ENCODE measurements around the gene SLC7A4.

The SLC7A4 gene

DNA sequence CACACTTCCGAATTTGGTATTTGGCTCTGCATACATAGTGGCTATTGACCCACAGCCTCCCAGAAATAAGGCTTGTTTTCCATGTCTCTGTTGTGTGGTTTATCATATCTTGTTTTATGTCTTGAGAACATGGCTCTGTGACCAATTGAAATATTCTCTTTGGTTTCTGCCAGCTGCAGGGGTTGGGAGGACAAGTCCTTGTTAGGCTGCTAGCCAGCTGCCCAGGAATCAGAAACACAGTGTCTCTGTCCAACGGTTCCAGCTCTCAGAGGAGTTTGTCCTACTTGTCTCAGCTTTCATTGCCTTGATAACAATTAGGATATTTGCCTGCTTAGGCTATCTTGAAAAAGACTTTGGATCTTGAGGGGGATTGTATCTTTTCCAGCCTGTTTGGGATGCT lies 6.0 kb upstream of the SLC7A4 start:
- DNase-seq, result no peak

DNA sequence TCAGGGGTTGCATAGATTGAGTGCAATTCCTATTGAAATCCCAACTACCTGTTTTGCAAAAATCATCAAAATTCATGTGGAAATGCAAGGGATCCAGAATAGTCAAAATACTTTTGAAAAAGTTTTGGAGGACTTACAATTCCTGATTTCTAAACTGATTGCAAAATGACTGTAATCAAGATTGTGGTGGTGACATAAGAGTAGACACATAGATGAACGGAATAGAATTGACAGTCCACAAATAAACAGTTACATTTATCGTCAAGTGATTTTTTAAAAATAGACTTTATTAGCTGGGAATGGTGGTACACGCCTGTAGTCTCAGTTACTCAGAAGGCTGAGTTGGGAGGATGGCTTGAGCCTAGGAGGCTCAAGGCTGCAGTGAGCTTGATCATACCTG lies 2.6 kb upstream of the SLC7A4 start:
- DNase-seq, result no peak

DNA sequence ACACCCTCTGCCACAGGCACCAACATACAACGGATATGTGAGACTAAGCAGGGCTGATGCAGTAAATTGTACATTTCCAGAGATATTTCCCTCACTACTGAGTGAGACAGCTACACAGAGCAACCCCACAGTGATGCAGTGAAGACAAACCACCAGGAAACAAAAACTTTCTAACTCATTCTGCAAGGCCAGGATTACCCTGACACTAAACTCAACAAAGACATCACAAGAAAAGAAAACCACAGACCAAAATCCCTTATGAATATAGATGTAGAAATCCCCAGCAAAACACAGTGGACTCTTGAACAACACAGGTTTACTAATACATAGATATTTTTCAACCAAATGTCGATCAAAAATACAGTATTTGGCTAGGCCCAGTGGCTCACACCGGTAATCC lies 1.5 kb upstream of the SLC7A4 start:
- no peak for DNase-seq

DNA sequence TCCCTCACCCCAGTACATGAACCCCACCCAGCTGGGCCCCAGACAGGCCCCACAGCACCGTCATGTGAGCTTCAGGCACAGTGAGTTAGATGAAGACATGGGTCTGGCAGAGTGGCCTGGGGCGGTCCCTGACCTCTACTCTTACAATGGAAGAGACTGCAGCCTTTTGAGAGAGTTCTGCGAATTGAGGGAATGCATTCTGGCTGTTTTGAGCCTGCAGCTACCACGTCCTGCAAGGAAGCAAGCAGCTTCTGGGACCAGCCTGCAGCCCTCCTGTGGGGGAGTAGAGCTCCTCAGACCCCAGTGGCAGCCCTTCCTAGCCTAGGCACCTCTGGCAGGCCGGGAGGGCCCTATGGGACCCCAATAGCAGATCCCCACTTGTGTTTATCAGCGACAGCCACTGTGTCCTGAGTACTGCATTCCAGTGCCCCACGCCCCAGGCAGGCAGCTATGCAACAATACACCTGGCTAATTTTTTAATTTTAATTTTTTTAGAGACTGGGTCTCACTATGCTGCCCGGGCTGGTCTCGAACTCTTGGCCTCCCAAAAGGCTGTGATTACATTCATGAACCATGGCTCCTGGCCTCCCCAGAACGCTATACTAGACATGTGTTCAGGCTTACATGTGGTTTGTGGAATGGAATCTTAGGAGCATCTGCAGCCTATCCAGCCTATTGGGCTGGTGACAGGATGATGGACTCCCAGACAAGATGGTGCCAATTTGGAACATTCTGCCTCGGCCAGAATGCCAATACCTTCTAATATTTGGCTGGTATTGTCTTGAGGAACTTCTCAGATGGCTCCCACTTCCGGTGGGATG lies 717 bp upstream of the SLC7A4 start:
- no peak for DNase-seq

DNA sequence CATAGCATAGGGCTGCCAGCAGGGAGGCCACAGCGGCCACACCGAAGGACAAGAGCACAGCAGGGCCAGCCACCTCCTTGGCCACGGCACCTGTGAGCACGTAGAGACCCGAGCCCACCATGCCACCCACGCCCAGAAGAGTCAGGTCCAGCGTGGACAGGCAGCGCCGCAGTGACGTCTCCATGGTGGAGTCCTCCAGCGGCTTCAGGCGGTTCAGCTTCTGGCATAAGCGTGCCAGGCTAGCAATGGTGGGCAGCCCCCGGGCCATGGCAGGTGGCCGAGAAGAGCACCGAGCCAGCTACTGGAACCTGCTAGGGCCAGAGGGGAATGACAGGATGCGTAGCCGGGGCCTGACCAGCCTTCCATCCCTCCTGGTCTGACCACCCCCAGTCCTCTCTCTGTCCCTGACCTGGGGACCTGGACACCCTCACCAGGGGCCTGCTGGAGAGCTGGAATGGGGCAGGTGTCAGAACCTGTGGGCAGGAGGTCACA lies 770 bp downstream of the SLC7A4 start:
- DNase-seq, result no peak

DNA sequence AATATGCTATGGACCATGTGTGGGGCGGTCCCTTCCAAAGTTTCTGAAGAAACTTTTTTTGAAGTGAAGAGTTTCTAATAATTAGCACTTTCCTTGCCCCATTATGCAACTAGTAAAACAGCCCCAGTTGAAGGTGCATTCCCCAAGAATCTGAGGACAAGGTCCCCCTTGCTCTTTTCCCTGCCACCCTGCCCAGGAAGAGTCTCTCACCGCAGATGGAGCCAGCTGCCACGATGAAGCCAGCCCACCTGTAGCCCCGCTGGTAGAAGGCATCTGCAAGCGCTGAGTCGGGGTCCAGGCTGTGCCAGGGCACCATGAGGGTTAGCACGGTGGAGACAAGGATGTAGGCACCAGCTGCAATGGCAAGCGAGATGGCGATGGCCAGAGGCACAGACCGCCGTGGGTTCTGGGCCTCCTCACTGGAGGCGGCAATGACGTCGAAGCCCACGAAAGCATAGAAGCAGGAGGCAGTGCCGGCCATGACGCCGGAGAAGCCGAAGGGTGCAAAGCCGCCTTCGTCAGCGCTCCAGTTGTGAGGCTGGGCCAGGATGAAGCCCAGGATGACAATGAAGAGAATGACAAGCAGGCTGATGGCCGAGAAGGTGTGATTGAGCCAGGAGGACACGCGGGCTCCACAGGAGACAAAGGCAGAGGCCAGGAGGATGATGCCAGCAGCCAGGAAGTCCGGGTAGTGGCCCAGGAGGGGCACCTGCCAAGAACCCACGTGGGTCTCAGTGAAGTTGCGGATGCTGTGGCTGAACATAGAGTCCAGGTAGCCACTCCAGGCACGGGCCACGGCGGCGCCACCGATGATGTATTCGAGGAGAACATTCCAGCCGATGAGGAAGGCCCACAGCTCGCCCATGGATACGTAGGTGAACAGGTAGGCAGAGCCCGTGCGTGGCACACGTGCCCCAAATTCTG lies 1.5 kb downstream of the SLC7A4 start:
- DNase-seq, result no peak

DNA sequence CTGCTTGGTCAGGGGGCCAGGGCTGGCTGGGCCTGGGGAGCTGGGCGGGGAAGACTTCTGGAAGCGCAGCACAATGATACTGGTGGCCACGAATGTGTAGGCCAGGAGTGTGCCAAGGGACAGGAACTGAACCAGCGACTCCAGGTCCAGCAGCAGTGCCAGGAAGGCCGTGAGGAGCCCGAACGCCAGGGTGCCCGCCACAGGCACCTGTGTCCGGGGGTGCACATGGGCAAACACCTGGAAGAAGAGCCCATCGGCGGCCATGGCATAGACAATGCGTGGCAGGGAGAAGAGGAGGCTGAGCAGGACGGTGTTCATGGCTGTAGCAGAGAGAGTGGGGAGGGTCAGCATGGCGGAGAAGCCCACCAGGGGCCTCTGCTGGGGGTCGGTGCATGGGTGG lies 2.3 kb downstream of the SLC7A4 start:
- no peak for DNase-seq

DNA sequence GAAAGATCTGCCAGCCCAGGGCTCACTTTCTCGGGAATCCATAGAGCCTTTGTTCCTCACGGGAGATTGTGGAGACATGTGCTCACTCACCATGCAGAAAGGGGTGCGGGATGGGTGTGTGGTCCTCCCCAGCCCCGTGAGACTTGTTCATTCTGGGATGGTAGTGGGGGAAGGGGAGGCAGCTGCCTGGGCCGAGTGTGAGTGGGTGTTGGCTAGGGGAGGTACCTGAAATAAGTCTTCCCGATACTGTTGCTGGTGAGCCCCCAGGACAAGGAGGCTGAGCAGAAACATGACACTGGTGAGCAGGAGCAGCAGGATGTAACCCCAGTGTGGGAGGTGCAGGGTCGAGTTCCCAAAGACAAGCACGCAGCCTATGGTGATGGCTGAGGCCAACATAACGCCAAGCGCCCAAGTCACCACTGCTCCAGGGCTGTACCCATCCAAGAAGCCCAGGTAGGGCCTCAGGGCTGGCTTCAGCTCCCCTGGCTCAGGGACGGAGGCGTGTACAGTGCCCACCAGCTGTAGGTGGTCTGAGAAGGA lies 2.8 kb downstream of the SLC7A4 start:
- no peak for DNase-seq

DNA sequence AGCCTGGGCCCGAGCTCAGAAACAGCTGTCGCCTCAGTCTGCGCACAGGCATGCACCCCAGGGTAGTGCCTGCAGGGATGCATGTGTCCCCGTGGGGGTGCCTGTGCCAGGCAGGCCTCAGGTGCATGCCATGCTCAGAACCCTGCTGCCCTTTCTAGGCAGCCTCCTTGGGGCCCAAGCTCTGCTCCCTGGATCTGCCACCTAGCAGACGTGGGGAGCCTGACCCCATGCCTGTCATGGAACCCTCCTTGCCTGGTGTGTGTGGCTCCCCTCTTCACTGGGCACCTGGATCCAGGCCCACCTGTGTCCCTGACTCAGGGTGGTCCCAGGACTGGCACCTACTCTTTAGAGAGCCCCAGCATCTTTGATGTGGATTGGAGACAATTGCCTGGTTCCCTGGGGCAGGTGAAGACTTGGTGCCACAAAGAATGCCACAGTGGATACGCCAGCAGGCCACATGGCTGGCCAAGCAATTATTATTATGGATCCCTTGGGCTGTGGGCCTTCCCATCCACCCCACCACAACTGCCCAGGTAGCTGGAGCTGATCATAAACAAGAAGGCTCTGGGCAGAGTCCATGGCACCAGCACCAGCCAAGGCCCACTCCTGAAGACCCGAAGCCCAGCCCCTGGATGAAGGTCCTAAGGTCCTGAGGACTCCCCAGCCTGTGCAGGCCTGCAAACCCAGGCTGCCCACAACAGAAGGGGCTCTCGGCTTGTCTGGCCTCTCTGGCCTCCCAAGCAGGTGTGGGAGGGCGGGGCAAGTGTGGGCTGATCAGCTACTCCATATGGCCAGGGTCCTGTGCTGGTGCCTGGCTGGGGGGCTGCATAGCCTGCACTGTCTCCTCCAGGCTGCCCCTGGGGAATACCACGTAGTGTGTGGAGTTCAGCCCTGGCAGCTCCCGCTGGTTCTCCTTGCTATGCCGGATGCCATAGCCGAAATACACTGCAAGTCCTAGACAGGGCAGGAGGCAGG lies 3.8 kb downstream of the SLC7A4 start:
- DNase-seq, result no peak

DNA sequence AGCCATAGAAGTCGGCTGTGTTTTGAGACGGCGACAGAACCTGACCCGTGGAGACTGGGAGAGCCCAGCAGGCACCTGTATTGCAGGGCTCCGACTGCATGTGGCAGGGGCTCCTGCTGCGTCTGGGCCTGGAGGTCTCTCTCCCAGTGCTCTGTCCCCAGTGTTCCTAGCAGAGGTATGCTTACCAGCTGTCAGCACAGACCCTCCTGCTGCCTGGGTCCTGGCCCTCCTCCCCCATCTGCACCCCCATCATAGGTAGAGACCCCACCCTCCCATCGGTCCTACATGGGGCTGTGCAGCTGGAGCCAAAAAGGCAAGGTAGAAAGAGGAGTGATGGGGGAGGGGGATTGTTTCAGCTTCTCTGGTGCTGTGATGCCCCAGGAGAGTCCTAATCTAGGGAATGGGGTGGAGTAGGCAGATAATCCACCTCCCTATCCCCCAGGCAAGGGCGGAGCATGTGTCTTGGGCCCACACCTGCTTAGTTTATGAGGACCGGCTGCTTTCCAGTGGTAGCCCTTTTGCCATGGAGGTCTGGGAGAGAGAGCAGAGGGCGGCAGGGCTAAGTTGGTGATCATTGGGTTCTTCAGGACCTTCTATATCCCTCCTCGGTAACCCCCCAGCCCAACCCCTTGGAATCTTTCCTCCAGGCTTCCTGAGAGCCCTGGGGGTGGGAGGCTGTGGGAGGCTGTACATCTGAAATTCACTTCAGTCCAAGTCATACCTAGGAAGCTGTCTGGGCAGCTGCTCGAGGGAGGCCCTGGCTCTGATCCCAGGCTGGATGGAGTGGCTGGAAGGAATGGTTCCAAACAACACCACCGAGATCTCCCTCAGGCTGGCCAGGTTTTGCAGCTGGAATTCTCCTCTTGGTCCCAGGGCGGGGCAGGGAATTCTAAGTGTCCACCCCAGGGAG lies 5.3 kb downstream of the SLC7A4 start:
- no peak for DNase-seq

DNA sequence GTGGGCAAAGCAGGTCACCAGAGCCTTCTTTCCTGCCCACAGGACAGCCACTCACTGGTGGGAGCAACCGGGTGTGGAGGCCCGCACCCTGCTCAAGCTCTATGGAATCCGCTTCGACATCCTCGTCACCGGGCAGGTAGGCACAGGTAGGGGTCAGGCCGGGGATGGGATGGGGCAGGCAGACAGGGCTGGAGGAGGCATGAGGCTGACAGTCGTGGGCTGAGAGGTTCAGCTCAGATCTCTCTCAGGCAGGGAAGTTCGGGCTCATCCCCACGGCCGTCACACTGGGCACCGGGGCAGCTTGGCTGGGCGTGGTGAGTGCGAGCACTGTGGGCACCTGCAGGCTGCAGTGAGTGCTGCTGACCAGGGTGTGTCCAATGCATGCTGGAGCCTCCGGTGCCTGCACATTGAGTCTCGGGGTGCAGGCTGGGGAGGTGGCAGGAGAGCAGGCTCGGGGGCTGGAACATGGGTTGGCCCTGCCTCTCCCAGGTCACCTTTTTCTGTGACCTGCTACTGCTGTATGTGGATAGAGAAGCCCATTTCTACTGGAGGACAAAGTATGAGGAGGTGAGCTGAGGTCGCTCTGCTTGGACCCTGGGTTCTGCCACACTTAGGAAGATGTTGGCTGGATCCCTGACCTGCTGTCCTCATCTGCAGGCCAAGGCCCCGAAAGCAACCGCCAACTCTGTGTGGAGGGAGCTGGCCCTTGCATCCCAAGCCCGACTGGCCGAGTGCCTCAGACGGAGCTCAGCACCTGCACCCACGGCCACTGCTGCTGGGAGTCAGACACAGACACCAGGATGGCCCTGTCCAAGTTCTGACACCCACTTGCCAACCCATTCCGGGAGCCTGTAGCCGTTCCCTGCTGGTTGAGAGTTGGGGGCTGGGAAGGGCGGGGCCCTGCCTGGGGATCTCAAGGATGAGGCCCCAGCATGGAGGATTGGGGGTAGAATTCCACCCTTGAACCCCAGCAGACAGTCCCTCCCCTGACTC lies 6.3 kb downstream of the SLC7A4 start:
- DNase-seq, result no peak

DNA sequence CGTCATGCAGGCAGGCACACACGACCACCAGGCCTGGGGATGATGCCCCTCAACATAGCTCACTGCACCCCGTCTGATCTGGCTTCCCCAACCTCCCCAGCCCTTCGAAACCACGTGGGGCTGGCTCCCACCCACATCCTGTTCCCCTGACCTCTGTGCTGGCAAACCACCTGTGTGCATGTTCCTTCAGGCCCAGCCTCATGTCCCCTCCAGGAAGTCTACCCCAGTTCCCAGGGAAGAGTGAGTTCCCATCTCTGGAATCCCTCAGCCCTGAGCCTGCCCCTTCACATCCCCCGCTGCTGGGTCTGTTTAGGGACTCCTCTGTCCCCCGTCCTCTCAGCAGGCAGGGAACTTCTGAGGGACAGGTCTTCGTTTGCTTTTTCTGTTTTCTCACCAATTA lies 7.1 kb downstream of the SLC7A4 start:
- peak; percentile 12 for DNase-seq

DNA sequence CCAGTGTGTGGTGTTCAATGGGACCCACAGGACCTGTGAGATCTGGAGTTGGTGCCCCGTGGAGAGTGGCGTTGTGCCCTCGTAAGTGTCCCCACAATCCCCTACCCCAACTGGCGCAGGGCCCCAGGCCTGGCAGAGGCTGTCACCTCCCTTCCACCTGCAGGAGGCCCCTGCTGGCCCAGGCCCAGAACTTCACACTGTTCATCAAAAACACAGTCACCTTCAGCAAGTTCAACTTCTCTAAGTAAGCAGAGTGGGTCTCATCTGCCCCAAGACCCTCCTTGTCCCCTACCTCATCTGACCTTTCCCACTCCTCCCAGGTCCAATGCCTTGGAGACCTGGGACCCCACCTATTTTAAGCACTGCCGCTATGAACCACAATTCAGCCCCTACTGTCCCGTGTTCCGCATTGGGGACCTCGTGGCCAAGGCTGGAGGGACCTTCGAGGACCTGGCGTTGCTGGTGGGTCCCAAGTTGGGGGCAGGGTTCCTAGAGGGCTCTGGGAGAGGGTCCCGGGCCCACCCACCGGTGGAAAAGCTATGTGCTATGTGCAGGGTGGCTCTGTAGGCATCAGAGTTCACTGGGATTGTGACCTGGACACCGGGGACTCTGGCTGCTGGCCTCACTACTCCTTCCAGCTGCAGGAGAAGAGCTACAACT lies 9.3 kb downstream of the SLC7A4 start:
- no peak for DNase-seq

DNA sequence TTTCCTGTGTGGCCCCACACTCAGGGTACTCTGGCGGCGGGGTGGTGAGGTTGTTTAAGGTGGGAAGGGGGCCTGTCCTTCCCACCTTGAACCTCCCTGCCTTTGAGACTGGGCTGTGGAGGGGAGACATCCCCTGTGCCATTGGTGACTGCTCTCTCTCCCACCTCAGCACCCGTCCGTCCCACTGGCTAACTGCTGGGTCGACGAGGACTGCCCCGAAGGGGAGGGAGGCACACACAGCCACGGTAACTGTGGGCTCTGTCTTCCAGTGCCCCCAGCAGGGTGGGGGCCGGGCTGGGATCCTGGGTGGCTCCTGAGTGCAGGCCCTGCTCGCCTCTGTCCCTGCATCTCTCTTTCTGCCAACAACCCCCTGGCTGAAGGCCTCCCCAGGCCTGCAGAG lies 9.9 kb downstream of the SLC7A4 start:
- no peak for DNase-seq

DNA sequence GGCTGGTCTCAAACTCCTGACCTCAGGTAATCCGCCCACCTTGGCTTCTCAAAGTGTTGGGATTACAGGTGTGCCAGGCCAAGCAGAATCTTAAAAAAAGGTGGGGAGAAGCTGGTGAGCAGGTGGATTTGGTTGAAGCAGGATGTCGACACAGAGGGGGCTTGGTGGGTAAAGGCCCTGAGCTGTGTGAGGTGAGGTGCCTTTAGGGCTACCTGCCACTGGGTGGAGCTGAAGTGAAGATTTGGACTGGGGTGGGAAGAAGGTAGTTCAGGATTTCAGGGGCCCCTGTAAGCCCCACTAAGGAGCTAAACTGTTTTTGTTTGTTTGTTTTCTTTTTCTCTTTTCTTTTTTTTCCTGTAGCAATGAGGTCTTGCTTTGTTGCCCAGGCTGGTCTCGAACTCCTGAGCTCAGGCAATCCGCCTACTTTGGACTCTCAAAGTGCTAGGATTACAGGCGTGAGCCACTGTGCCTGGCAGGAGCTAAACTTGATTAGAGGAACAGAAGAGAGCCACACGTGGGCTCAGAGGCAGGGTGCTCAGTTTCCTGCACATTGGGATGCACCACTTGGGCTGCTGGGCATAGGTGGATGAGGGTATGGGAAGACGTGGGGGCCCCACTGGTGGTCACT lies 11.4 kb downstream of the SLC7A4 start:
- DNase-seq, result no peak

DNA sequence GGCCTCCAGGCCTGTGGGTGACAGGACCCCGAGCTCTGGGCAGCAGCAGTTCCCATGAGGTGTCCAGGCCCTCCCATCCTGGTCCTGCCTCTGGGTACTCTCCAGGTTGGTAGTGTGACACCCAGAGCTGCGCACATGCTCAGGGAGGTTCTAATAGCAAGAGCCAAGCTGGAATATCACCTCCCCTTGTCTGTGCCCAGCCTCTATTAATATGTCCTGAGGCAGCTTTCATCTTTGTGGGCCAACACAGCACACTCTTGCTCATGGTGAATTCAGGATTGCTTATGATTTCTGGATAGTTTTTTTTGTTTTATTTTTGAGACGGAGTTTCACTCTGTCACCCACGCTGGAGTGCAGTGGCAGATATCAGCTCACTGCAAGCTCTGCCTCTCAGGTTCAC lies 14.0 kb downstream of the SLC7A4 start:
- no peak for DNase-seq

DNA sequence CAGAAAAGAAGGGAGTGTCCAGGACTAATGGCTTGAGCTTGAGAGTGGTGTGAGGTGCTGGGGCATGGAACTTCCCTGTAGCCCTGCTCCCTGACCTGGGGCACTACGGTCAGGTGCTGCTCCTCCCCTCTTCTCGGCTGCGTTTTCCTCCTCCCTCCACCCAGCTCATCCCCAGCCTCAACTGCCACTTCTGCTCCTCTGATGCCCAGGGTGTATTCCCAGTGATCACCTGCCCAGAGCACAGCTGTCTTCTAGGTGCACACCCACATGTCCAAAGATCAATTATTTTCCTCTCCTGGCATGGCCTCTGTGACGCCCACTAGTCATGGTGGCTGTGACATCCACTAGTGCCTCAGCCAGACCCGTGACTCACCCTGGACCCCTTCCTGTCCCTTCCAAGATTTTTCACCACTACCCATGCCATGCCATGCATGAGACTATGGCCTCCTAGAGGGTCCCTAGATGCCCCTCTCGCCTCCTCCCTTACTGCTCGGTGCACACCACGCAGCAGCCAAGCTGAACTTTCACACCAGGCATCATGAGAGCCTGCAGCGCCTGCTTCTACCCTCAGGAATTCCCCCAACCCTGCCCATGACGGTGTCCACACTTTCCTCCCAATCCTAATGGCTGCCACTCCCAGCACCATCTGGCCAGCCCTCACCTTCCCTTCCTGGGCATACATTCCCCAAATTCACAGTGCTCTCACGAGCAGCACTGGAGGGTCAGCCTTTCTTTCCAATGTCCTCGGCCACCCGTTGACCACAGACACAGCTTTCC lies 15.5 kb downstream of the SLC7A4 start:
- no peak for DNase-seq

DNA sequence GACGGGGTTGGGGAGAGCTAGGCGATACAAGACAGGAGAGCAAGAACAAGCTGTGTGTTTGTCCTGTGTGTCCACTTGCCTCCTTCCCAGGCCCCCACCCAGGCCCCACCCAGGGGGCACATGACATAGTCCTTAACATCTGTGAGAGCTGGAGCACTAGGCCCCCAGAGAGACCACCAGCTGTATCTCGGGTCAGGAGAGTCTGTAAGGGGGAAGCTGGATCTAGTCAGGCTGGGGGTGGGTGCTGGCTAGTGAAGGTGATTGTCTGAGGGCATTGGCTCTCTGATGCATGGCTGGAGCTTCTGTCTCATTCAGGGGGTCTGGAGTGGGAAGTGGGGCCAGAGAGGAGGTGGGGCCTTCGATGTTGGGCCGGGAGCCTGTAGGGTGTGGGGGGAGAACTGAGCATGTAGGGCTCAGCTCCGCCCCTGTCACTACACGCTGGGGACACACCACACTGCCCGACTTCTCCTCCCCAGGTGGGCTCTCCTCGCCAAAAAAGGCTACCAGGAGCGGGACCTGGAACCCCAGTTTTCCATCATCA lies 16.8 kb downstream of the SLC7A4 start:
- no peak for DNase-seq
